DOHH2 (cell line): Measurements from ENCODE around the gene LDLRAD4.

ENCODE experiments used
- EZH2phosphoT487 ChIP-seq: fragments of 200-600 bp; sonication (generic); IDR thresholded peaks from 2 replicates; pipeline ENCODE4 v1.6.1; 2017; ENCODE audit warnings: borderline replicate concordance, mild to moderate bottlenecking, antibody characterized with exemption, low read length, moderate library complexity, mixed read lengths
- TF ChIP-seq, protein P1 (sequence below): fragments of 200-600 bp; sonication (generic); IDR thresholded peaks from one replicate; pipeline ENCODE4 v1.5.1; 2014; ENCODE audit warnings: antibody characterized with exemption, mild to moderate bottlenecking, low read depth, low read length; ENCODE audit not compliant: poor library complexity, severe bottlenecking

DNA sequence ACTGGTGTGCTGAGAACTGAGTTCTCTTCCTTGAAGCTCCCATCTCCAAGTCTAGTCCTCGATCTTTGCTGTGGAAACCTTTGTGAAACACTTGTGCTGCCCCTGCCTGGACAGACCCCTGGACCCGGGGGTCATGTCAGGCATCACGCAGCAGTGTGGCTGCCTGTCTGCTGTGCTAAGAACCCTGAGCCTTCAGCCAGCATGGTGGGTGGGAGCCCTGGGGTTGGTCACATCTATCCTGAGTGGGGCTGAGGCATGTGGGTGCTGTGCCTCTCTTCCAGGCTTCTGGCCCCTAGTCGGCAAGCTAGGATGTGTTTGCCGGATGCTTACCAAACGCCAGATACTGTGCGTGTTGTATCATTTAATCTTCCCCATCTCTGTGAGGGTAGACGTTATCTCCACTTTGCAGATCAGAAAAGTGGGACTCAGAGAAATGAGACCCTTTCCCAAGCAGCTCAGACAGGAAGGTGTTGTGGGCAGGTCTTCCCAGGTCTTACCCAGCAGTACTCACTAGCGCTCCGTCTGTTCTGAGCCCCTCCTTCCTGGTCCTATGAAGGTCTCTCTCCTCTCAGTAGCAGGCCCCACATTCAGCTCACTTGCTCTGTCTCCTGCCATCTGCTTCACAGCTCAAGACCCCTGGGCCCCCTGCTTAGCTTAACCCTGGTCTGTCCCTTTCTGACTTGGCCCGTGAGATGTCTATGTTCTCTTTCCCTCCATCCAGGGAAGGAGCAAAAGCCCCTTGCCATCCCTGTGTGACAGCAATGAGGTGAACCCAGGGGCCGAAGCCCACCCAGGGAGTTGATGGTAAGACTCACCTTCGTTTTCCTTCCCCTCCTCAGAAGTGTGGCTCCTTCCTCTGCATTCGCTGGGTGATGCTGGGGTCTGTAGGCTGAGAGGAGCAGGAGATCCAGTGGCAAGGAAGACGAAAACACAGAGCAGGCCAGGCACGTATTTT, 265.0 kb downstream of the LDLRAD4 start:
- TF ChIP-seq, protein P1, sequence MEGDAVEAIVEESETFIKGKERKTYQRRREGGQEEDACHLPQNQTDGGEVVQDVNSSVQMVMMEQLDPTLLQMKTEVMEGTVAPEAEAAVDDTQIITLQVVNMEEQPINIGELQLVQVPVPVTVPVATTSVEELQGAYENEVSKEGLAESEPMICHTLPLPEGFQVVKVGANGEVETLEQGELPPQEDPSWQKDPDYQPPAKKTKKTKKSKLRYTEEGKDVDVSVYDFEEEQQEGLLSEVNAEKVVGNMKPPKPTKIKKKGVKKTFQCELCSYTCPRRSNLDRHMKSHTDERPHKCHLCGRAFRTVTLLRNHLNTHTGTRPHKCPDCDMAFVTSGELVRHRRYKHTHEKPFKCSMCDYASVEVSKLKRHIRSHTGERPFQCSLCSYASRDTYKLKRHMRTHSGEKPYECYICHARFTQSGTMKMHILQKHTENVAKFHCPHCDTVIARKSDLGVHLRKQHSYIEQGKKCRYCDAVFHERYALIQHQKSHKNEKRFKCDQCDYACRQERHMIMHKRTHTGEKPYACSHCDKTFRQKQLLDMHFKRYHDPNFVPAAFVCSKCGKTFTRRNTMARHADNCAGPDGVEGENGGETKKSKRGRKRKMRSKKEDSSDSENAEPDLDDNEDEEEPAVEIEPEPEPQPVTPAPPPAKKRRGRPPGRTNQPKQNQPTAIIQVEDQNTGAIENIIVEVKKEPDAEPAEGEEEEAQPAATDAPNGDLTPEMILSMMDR = no peak
- TF ChIP-seq EZH2phosphoT487 = no peak
